Endothelial cell (in vitro differentiated cells): ENCODE results near the gene SH2D7. TPM values are rescaled to one million over a fixed set of nuclear protein-coding genes. Genes with fewer than 3 reads are reported as not detected.

Experiments
- DNase-seq: peaks from one replicate; pipeline ENCODE4 v3.0.0; 2021; ENCODE audit warnings: low spot score
- H3K27ac Mint-ChIP-seq: one replicate; pipeline ENCODE4 v1.8.0; 2021; ENCODE audit warnings: mixed read lengths, inconsistent platforms; ENCODE audit not compliant: unreplicated experiment
- H3K27me3 Mint-ChIP-seq: one replicate; pipeline ENCODE4 v1.8.0; 2021; ENCODE audit warnings: mild to moderate bottlenecking, moderate library complexity, mixed read lengths, inconsistent platforms; ENCODE audit not compliant: unreplicated experiment
- H3K36me3 Mint-ChIP-seq: one replicate; pipeline ENCODE4 v1.8.0; 2021; ENCODE audit warnings: mild to moderate bottlenecking, low read depth, mixed read lengths, inconsistent platforms; ENCODE audit not compliant: unreplicated experiment
- H3K4me1 Mint-ChIP-seq: one replicate; pipeline ENCODE4 v1.8.0; 2021; ENCODE audit warnings: mild to moderate bottlenecking, mixed read lengths, inconsistent platforms; ENCODE audit not compliant: unreplicated experiment
- H3K4me3 Mint-ChIP-seq: one replicate; pipeline ENCODE4 v1.8.0; 2021; ENCODE audit warnings: mild to moderate bottlenecking, mixed read lengths, inconsistent platforms; ENCODE audit not compliant: unreplicated experiment
- H3K9me3 Mint-ChIP-seq: one replicate; pipeline ENCODE4 v1.8.0; 2021; ENCODE audit warnings: mixed read lengths, inconsistent platforms; ENCODE audit not compliant: unreplicated experiment
- total RNA-seq: library from RNA; stranded (reverse); fragmentation: NEBNext Ultra II Directional; extraction: Animal tissue kit (Norgen Biotek cat#: 25700); gene quantifications from one replicate; pipeline ENCODE4 v1.2.1, GENCODE V29; 2021; ENCODE audit not compliant: unreplicated experiment
- TF ChIP-seq, protein P1 (sequence below): fragments of 200-600 bp; sonication (generic); IDR thresholded peaks from one replicate; pipeline ENCODE4 v1.5.0; 2021; ENCODE audit warnings: antibody characterized with exemption; ENCODE audit not compliant: unreplicated experiment

The SH2D7 gene
- total RNA-seq, 1 donor from 2014 or later, result not detected

DNA sequence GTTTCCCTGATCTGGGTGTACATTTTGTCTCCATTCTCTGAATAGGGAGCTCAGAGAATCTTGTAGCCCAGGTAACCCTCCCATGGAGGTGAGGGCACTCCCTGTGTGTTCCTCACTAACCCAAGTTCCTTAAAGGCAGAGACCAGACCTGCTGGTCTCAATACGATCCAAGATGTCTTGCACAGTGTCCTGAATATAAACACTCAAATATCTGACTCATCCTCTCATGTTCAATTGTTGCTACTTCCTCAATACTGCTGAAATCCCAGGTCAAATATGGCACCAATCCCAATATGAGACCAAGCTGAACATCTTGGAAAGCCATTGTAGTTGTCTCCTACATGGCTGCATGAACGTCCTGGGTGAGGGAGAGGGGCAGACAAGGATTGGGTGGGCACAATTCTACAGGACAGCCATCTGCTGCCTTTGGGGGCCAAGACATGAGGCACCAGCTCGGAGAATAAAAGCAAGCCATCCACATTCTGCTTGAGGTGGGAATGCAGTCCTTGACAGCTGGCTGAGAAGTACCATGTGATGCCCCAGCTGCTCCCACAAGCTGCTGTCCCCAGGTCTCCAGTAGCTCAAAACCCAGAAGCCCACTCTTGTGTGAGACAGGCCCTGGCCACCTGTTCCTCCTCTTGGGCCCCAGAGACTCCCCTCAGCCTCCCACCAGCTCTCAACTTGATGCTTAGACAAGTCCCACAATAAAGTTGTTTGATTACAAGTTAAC lies 33.1 kb upstream of the SH2D7 start:
- peaks cover 4% of the 10 kb centered on the region for H3K27me3 Mint-ChIP-seq
- peaks cover 14% of the 10 kb centered on the region for H3K4me1 Mint-ChIP-seq
- H3K4me3 Mint-ChIP-seq, result no peak overlapping the region
- TF ChIP-seq, protein P1, sequence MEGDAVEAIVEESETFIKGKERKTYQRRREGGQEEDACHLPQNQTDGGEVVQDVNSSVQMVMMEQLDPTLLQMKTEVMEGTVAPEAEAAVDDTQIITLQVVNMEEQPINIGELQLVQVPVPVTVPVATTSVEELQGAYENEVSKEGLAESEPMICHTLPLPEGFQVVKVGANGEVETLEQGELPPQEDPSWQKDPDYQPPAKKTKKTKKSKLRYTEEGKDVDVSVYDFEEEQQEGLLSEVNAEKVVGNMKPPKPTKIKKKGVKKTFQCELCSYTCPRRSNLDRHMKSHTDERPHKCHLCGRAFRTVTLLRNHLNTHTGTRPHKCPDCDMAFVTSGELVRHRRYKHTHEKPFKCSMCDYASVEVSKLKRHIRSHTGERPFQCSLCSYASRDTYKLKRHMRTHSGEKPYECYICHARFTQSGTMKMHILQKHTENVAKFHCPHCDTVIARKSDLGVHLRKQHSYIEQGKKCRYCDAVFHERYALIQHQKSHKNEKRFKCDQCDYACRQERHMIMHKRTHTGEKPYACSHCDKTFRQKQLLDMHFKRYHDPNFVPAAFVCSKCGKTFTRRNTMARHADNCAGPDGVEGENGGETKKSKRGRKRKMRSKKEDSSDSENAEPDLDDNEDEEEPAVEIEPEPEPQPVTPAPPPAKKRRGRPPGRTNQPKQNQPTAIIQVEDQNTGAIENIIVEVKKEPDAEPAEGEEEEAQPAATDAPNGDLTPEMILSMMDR, result no peak
- DNase-seq, result no peak
- H3K36me3 Mint-ChIP-seq, result no peaks in the 10 kb centered on the region
- no peaks in the 10 kb centered on the region for H3K9me3 Mint-ChIP-seq
- H3K27ac Mint-ChIP-seq, result no peak overlapping the region

DNA sequence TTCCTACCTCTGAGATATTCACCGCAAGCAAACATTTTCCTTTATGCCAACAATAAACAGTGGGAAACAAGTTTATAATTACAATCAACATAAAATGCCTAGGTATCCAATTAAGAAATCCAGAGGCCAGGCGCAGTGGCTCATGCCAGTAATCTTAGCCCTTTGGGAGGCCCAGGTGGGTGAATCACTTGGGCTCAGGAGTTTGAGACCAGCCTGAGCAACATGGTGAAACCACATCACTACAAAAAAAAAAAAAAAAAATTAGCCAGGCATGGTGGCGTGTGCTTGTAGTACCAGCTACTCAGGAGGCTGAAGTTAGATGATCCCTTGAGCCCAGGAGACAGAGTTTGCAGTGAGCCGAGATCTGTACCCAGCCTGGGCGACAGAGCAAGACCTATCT lies 32.1 kb upstream of the SH2D7 start:
- Mint-ChIP-seq H3K27ac (no peak overlapping the region), H3K27me3 (peaks cover 4% of the 10 kb centered on the region), H3K36me3 (no peaks in the 10 kb centered on the region), H3K9me3 (no peaks in the 10 kb centered on the region), H3K4me1 (peaks cover 14% of the 10 kb centered on the region), H3K4me3 (no peak overlapping the region)
- TF ChIP-seq, protein P1, result no peak
- no peak for DNase-seq

DNA sequence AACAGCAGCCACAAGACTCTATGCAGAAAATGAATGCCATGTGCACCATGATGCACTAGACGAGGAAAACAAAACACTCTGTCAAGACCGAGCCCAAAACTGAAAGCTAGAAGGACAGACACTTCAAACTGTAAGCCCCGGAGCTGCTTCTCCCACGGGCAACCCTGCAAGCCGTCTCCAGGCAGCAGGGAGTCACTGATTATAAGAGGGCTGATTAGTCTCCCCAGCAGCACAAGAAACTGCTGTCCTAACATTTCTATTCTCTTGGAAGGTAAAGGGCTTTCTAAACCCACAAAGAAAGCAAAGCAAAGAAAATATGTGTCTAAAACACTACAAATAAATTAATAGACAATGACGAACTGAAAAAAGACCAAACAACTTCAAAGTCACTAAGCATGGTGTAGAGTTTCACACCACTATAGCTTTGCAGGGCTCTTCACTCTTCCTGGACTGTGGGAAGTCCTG lies 30.4 kb upstream of the SH2D7 start:
- peaks cover 3% of the 10 kb centered on the region for H3K27me3 Mint-ChIP-seq
- H3K36me3 Mint-ChIP-seq, result no peaks in the 10 kb centered on the region
- no peaks in the 10 kb centered on the region for H3K9me3 Mint-ChIP-seq
- TF ChIP-seq, protein P1, result no peak
- no peak overlapping the region for H3K27ac Mint-ChIP-seq
- no peak for DNase-seq
- no peak overlapping the region for H3K4me3 Mint-ChIP-seq
- peaks cover 5% of the 10 kb centered on the region for H3K4me1 Mint-ChIP-seq

DNA sequence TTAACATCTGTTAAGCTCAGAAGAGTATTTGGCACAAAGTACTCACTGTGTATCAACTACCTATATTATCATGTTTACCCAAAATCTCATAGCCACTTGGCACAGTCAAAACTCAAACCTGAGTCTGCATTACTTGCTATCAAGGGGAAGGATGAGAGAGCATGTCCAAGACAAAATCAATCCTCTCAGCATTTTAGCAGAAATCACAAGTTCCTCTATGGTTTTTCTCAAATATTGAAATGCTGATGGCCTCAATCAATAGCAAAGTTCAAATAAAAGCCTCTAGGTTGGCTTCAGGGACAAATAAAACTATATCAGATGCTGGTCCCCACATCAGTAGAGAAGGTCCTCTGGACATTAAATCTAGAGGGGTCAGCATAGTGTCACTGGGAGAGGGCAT lies 29.1 kb upstream of the SH2D7 start:
- no peaks in the 10 kb centered on the region for H3K9me3 Mint-ChIP-seq
- H3K27me3 Mint-ChIP-seq, result peaks cover under 1% of the 10 kb centered on the region
- no peak overlapping the region for H3K4me3 Mint-ChIP-seq
- no peak overlapping the region for H3K27ac Mint-ChIP-seq
- DNase-seq, result no peak
- TF ChIP-seq, protein P1, result no peak
- no peaks in the 10 kb centered on the region for H3K36me3 Mint-ChIP-seq
- H3K4me1 Mint-ChIP-seq, result peaks cover 6% of the 10 kb centered on the region

DNA sequence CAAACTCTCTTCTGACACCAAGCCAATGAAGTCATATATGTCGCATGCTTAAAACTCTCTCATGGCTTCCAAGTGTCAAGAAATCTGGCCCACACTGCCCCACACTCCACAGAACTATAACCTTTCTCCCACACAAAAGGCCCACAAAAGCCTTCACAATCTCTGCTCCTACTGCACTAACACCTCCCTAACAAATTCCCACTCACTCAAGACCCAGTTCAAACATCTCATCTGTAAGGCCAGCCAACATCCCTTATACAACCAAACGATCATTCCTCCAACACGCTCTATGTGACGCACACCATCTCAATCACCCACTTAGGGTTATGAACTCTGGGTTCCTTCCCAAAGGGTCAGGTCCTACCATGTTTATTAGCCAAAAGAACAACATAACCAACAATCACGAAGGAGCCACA lies 28.4 kb upstream of the SH2D7 start:
- TF ChIP-seq, protein P1, result no peak
- Mint-ChIP-seq H3K4me3 (no peak overlapping the region), H3K27ac (no peak overlapping the region), H3K36me3 (no peaks in the 10 kb centered on the region), H3K27me3 (no peaks in the 10 kb centered on the region), H3K9me3 (no peaks in the 10 kb centered on the region), H3K4me1 (peaks cover 13% of the 10 kb centered on the region)
- no peak for DNase-seq
